ENCODE measurements around the gene NUDT3.
"Not testable (repeated sequence)": the region's sequence is repeated elsewhere in the genome, so short reads cannot be mapped to it uniquely, and the experiment has no call there.

Gene NUDT3

DNA sequence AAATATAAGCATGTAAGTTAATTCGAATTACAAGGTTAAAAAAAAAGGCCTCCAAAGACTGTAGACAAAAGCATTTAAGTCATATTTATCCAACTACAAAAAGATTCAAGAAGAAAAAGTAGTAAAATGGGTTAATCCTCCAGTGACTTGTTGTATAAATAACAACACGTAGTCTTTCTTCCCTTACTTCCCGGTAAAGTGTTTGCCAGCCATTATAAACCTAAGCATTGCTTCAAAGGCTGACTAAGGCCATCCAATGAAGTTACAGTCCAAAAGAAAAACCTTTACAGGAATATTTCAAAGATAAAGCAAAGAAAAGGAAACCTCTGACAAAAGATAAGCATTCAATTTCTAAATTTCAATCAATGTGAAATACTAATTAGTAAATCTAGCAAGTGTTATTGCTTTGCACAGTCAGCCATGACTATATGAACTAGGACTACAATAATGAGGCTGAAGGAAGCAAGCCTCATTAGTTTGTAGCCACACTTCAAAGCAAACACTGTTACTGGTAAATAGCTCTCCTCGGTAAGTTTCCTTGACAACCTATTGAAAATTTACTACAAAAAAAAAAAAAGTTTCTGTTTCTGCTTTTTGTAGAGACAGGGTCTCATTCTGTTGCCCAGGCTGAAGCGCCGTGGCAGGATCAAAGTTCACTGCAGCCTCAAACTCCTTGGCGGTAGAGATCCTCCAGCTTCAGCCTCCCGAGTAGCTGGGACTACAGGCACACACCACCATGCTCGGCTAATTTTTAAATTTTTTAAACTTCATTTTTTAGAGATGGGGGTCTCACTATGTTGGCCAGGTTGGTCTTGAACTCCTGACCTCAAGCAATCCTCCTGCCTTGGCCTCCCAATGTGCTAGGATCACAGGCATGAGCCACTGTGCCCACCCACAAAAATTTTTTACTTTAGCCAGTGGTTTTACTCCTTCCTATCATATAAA, 46.0 kb downstream of the NUDT3 start:
- DNase-seq (ENCODE audit: low read depth in 1 of 2, low spot score in 1 of 2) = no peak

DNA sequence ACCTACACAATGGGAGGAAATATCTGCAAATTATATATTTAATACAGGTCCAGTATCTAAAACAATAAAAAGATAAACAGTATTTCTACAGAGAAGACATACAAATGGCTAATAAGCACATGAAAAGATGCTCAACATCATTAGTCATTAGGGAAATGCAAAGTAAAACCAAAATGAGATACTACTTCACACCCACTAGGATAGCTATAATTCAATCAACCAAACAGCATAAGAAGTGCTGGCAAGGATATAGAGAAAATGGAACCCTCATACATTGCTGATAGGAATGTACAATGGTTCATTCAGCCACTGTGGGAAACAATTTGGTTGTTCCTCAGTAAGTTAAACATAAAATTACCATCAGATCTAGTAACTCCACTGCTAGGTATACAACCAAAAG, 48.7 kb downstream of the NUDT3 start:
- DNase-seq (ENCODE audit: low read depth in 1 of 2, low spot score in 1 of 2) = no peak

DNA sequence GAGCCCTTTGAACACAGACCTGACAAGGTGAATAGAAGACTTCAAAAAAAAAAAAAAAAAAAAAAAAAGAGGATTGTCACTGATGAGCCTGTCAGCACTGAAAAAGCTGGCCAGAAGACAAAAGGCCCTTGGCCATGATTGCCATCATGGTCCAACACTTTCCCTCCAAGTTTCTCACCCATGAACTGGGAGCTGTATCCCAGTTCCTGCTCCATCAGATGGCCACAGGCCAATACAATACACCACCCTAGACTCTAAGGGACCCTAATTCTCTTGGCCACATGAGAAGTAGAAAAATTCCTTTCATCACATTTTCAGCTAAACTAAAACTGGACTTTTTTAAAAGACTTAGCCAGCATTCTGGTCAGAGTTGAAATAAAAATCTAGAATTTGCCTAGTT, 50.2 kb downstream of the NUDT3 start:
- no peak for DNase-seq (ENCODE audit: low read depth in 1 of 2, low spot score in 1 of 2)

DNA sequence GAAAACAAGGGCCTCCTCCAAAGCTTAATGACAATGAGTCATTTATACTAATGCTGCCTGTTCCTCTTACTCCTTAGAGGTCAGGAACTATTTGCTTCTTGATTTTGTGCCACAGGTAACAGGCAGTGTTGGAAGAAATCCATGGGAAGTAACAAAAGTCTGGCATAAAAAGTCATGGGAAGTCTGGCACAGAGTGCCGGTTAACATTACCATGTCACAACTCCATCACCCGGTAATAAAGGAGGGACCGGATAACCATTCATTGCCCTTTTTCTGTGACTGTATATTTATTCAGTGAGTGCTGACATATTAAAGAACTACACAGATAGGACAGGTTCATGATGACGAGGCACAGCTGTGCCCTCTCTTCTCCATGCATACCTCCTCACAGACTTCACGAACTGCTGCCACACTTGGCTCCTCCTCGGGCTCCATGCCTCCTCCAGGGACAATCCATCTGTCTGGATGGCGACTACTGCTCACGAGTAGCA, 50.9 kb downstream of the NUDT3 start:
- DNase-seq (ENCODE audit: low read depth in 1 of 2, low spot score in 1 of 2) = no peak

DNA sequence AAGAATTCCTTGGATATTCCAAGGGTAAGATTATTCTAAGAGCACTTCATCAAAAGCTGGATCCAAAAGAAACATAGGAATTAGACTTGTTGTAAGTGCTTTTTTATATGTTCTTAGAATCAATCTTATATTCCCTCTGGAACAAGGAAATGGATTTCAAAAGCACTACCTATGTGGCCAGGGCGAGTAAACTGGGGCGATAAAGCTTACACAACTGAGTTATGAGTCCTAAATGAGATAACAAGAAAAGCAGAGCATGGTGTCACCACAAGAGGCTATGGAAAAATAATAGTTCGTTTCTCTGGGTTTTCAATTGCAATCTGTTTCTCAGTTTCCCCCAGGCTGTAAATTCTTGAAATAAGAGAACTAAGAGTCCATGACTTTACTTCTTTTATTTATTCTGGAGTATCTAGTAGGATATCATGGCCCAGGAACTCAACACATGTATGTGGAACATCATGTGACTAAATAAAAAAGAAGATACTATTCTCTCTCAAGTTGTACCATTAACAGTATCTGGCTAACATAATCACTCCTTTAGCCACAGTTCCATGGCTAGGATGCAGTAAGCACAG, 51.5 kb downstream of the NUDT3 start:
- no peak for DNase-seq (ENCODE audit: low read depth in 1 of 2, low spot score in 1 of 2)

DNA sequence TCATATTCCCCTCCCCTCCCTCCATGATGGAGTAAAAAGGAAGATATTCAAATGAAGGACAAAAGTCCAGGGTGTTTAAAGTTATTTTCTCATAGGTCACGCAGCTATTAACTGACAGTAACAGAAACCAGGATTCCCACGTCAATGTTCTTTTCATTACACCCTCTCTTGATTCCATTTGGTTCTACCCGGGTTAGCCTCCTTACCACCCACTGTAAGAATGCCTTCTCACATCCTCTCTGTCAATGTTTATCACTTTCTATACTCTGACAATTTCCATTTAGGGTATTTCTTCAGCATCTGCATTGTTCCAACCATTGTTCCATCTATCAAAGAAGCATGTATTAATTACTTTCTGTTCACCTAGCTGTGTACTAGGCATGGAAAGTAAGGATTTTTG, 52.1 kb downstream of the NUDT3 start:
- no peak for DNase-seq (ENCODE audit: low read depth in 1 of 2, low spot score in 1 of 2)

DNA sequence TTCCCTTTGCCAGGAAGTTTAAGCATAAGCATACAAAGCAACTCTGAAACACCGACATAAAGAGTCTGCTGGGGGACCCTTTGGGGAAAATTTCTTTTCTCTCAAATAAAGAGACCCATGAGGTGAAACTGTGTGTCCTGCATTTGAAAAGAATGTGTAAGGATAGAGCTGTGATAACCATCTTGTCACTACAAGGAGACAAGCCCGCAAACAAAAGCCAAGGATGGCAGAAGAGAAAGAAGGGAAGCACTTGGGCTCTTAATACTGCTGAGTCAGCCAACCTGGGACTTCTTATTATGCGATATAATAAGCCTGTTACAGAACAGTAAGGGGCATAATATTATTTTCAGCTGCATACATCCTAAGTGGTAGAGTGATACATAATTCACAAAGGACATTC, 52.5 kb downstream of the NUDT3 start:
- no peak for DNase-seq (ENCODE audit: low read depth in 1 of 2, low spot score in 1 of 2)

DNA sequence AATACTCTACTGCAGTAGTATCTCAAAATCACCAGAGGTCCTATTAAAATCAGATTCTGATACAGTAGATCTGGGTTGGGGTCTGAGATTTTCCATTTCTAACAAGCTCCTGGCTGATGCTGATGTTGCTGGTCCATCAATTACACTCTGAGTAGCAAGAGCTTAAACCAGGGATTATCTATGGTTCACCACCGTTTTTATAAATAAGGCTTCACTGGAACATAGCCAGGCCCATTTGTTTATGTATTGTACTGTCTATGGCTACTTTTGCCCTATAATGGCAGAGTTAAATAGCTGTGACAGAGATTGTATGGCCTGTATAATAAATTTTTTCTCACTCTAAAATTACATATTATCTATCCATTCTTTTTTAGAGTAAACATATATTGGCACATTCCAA, 53.0 kb downstream of the NUDT3 start:
- no peak for DNase-seq (ENCODE audit: low read depth in 1 of 2, low spot score in 1 of 2)

DNA sequence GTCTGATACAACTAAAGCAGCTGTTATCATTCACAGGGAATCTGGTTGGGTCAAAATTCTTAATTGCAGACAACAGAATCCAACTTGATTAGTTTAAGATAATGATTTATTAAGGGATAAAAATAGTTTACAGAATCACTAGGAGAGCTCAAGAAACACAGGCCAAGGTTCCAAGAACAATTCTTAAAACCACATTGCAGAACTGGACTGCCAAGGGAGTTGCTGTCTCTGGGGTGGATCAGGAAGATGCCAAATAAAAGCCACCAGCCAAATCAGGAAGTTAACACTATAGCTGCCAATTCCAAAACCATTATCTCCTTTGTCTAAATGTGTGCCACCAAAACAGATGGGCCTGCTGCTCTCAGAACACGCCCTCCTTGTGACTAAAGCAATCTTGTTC, 53.7 kb downstream of the NUDT3 start:
- no peak for DNase-seq (ENCODE audit: low read depth in 1 of 2, low spot score in 1 of 2)

DNA sequence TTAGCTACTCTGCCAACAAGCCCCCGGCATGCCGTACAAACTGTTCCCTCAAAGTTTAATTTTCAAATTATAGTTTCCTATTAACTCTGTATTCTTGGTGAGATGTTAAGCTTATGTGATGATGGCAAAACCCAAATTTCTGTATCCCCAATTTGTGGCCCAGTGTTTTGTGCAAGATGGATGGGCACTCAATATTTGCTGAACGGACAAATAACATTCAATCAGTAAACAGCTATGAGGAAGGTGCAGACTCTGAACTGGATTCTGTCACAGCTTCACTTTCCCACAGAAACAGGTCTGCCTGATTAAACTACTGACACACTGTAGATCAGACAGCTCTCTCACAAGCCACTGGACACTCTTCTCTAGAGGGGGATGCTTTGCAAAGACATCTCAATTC, 54.1 kb downstream of the NUDT3 start:
- no peak for DNase-seq (ENCODE audit: low read depth in 1 of 2, low spot score in 1 of 2)

DNA sequence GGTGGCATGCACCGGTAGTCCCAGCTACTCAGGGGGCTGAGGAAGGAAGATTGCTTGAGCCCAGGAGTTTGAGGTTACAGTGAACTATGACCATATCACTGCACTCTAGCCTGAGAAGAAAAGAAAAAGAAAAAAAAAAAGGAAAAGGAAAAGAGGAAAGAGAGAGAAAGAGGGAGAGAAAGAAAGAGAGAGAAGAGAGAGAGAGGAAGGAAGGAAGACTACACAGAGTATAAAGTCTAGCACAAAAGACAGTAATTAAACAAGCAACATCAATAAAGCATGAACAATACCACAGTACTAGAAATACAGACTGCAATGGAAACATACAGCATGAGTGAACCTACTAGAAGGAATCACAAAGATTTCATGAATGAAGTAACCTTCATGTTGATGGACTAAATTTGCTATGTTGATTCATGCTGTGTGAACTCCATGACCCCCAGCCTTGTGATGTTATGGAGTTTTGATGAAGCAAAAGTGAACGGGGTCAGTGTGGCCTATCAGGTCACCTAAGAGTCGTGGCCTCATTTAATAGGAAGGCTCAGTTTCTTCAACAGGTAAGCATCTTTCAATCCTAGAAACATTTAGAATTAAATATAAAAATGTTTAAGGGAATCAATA, 57.6 kb downstream of the NUDT3 start:
- no peak for DNase-seq (ENCODE audit: low read depth in 1 of 2, low spot score in 1 of 2)

DNA sequence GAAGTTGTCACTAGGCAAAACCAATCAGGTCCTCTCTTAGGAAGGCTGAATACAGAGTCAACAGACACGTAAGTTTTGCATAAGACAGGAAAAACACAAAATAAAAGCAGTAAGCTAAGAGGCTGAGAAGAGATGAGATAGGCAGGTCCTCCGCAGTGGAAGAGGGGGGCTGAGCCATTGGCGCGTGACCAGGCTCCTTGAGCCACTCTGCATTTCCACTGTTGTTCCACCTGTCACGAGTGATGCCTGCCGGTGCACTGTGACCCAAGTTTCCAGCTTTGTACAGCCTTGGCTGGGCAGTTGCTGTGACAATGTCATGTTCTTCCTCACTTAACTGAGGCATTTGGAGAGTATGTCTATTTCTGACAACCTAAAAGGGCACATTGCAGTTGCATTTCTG, 58.6 kb downstream of the NUDT3 start:
- DNase-seq (ENCODE audit: low read depth in 1 of 2, low spot score in 1 of 2) = no peak

DNA sequence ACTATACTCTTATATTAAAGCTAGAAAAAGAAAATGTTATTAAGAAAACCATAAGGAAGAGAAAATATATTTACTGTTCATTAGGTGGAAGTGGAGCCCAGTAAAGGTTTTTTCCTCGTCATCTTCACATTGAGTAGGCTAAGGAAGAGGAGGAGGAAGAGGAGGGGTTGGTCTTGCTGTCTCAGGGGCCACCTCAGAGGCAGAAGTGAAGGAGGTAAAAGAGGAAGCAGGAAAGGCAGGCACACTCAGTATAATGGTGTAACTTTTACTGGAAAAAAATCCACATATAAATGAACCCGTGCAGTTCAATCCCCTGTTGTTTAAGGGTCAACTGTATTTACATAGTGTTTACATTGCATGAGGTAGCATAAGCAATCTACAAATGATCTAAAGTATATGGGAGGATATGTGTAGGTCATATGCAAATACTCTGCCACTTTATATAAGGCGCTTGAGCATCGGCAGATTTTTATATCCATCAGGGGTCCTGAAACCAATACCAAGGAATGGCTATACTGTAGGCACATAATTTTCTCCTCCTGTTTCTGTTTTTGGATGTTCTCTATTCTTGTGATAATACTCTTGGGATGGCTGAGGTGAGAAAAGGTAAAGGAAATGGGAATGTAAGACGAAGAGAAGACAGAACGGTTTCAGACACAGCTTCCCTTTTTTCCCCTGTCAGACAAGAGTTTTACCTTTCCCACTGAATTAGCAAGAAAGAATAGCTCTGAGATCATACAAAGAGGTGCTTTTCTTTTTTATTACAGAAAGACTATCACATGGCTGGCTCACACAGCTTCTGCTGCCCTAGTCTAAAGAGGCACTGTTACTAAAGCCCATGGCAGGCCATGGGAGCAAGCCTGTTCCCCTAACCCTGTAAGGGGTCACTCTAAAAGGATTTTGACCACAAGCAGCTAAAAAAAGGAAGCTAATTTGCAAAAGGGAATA, 59.9 kb downstream of the NUDT3 start:
- DNase-seq (ENCODE audit: low read depth in 1 of 2, low spot score in 1 of 2) = no peak

DNA sequence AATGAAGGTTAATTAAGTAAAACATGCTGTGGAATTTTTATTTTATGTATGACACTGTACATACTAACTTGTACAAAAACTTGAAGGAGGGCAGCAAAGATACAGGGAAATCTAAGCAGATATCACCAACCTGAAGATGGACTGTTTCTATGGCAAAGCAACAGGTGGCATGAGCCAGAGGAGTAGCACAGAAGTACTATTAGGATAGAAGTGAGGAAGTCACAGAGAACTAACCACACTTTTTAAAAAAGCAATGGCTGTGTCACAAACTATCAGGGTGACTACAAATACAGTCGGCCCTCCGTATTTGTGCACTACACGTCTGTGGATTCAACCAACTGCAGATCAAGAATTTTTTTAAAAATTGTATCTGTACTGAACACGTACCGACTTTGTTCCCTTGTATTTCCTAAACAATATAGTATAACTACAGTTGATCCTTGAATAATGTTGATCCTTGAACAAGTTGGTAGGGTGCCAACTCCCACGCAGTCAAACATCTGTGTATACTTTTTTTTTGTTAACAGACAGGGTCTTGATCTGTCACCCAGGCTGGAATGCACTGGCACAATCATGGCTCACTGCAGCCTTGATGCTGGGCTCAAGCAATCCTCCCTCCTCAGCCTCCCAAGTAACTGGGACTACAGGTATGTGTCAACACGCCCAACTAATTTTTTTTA, 61.0 kb downstream of the NUDT3 start:
- no peak for DNase-seq (ENCODE audit: low read depth in 1 of 2, low spot score in 1 of 2)

DNA sequence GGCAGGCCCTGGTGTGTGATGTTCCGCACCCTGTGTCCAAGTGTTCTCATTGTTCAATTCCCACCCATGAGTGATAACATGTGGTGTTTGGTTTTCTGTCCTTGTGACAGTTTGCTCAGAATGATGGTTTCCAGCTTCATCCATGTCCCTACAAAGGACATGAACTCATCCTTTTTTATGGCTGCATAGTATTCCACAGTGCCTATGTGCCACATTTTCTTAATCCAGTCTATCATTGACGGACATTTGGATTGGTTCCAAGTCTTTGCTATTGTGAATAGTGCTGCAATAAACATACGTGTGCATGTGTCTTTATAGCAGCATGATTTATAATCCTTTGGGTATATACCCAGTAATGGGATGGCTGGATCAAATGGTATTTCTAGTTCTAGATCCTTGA, 62.7 kb downstream of the NUDT3 start:
- not testable (repeated sequence) for DNase-seq (ENCODE audit: low read depth in 1 of 2, low spot score in 1 of 2)

DNA sequence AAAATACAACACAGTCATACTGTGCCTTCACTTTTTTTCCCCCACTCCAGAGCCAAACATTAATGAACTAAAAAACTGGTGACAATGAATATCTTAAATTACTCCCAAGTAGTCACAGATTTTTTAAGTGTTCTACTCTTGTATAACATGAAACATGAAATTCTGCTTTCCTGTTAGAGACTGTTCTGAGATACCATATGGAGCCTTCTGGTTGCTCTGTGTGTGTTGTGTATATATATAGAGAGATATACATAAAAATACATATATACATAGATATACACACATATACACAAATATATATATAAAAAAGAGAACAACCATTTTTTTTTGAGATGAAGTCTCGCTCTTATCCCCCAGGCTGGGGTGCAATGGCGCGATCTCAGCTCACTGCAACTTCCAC, 63.5 kb downstream of the NUDT3 start:
- no peak for DNase-seq (ENCODE audit: low read depth in 1 of 2, low spot score in 1 of 2)

DNA sequence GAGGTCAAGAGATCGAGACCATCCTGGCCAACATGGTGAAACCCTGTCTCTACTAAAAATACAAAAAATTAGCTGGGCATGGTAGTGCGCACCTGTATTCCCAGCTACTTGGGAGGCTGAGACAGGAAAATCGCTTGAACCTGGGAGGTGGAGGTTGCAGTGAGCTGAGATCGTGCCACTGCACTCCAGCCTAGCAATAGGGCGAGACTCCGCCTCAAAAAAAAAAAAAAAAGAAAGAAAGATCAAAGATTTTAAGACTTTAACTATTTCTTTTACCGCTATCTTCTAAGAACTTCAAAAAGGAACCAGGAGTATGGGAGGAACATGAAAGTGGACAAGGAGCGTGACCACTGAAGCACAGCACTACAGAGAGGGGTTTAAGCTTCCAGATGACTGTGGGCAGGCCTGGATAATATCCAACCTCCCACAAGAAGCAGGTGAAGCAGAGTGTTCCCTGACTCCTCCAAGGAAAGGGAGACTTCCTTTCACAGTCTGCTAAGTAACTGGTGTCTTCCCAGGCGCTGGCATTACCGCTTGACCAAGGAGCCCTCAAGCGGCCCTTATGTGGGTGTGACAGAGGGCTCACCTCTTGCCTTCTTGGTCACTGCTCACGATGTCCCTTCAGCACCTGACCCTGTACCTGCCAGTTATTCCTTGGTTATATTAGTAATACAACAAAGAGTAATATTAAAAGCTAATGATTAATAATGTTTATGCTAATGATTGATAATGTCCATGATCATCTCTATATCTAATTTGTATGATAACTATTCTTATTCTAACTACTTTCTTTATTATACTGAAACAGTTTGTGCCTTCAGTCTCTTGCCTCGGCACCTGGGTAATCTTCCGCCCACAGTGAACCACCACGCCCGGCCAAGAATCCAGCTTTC, 64.9 kb downstream of the NUDT3 start:
- not testable (repeated sequence) for DNase-seq (ENCODE audit: low read depth in 1 of 2, low spot score in 1 of 2)

DNA sequence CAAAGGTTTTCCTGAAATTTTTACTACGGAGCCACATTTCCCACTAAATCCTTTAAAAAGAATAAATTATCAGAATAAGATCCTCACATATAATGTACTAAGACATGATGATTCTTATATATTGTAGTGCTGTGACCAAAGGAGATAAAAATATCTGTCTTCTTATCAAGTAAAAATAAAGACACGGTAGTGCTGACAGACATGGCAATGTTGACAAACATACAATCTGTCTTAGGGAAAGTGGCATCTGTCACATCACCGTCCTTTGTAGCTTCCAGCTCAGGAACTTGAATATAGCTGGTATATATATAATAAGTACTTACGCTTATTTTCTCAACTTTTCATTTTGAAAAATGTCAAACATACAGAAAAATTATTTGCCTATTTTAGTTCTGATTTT, 66.8 kb downstream of the NUDT3 start:
- DNase-seq (ENCODE audit: low read depth in 1 of 2, low spot score in 1 of 2) = no peak

DNA sequence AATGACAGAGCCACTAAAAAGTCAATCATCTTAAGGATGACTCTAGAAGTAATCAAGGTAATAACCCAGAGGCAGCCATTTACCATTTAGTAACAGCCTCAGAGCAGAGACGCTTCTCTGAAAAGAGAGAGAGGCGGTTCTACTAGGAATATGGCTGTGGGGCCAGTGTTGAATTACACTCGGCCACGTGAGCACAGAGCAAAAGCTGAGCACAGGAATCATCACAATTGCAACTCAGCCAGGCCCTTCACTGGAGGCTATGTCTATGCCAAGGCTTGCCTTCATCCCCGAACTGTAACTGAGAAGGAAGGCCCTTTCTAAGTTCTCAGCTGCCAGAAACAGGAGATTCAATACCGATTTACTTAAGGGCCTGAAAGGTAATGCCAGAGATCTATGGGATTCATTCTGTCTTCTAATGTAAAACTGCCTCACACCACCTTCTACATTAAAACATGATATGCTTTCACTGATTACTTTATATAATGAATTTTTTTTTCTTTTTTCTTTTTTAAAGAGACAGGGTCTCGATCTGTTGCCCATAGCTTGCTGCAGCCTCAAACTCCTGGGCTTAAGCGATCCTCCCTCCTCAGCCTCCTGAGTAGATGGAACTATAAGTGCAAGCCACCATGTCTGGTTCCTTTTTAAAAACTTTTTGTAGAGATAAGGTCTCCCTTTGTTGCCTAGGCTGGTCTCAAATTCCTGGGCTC, 67.6 kb downstream of the NUDT3 start:
- no peak for DNase-seq (ENCODE audit: low read depth in 1 of 2, low spot score in 1 of 2)
